K562 (cell line): ENCODE measurements around the gene IRF8. TPM values are rescaled to one million over a fixed set of nuclear protein-coding genes. Genes with fewer than 3 reads are reported as not detected.

ENCODE experiments used
- ATAC-seq: fragments of 200-7000 bp; cut with Tn5 transposase; 3 replicates; pipeline ENCODE4 v1.9.1; 2020; ENCODE audit warnings: moderate library complexity
- BruUV-seq: library from RNA; stranded (reverse); fragments of 400-500 nt; replicated peaks from 2 replicates; lab custom pipeline; 2021; lab: Mats Ljungman, UMichigan
- CTCF ChIA-PET: fragments of 300-600 bp; formaldehyde crosslinking; extraction: SDS; loops from one replicate; lab custom pipeline; 2021; ENCODE audit warnings: low intra/inter-chr PET ratio; lab: Yijun Ruan, JAX
- POLR2A ChIA-PET: fragments of 300-600, 350-650 bp; sonication (Branson Sonifier 250); formaldehyde crosslinking; extraction: SDS; loops from one replicate; lab custom pipeline; 2021; ENCODE audit warnings: antibody characterized with exemption, inconsistent platforms; lab: Yijun Ruan, JAX
- DNase-seq, 4 experiments: peaks; one replicate each; pipeline versions ENCODE4 v3.0.0 to v3.0.0-alpha.2; 2011 to 2018; ENCODE audit warnings: low spot score in 3 of 4, mixed read lengths in 3 of 4; ENCODE audit errors: extremely low read depth in 1 of 4
- FAIRE-seq: peaks from 2 replicates; lab custom pipeline; 2011; peaks lifted over from hg19 to GRCh38; lab: Jason Lieb, UNC
- H2AFZ ChIP-seq: 2 replicates; pipeline ENCODE4 v1.6.0; 2011; ENCODE audit warnings: low read depth, low read length, control low read depth, inconsistent platforms
- H3K27ac ChIP-seq: fragments of 200-600 bp; 3 replicates; pipeline ENCODE4 v1.8.0; 2011; ENCODE audit warnings: low read depth, mild to moderate bottlenecking, control low read depth, inconsistent platforms, low read length, moderate library complexity, mixed read lengths; ENCODE audit errors: extremely low read depth
- H3K27me3 ChIP-seq, 2 experiments: fragments of 300-600 bp in 1 of 2; 2 replicates in 1 of 2; 3 replicates in 1 of 2; pipeline versions ENCODE4 v1.6.0 to v1.8.0; 2011; ENCODE audit warnings: inconsistent platforms in 2 of 2, low read length in 2 of 2, mild to moderate bottlenecking in 1 of 2, mixed read lengths in 1 of 2, moderate library complexity in 1 of 2; ENCODE audit not compliant: control insufficient read depth in 2 of 2, insufficient read depth in 2 of 2
- H3K36me3 ChIP-seq: fragments of 300-600 bp; 3 replicates; pipeline ENCODE4 v1.8.0; 2011; ENCODE audit warnings: mild to moderate bottlenecking, low read length, inconsistent platforms; ENCODE audit not compliant: control insufficient read depth, insufficient read depth
- H3K4me1 ChIP-seq, 2 experiments: fragments of 200-600 bp in 1 of 2; replicated peaks in 1 of 2; 2 replicates in 1 of 2; 3 replicates in 1 of 2; pipeline versions ENCODE4 v1.5.1 to v1.8.0; 2011; ENCODE audit warnings: inconsistent platforms in 2 of 2, low read length in 2 of 2, mild to moderate bottlenecking in 1 of 2, mixed read lengths in 1 of 2, moderate library complexity in 1 of 2; ENCODE audit not compliant: control insufficient read depth in 2 of 2, insufficient read depth in 2 of 2
- H3K4me2 ChIP-seq: 2 replicates; pipeline ENCODE4 v1.6.1; 2011; ENCODE audit warnings: low read length, control low read depth, inconsistent platforms, mixed read lengths; ENCODE audit not compliant: insufficient read depth
- H3K4me3 ChIP-seq: fragments of 200-600 bp; sonication (generic), shearing (Covaris generic); 2 replicates; pipeline ENCODE4 v1.5.1; 2016; ENCODE audit warnings: control low read depth, inconsistent platforms
- H3K79me2 ChIP-seq: fragments of 200-600 bp; 3 replicates; pipeline ENCODE4 v1.8.0; 2011; ENCODE audit warnings: low read length, inconsistent platforms; ENCODE audit not compliant: control insufficient read depth, insufficient read depth
- H3K9ac ChIP-seq, 2 experiments: 2 replicates each; pipeline versions ENCODE4 v1.6.0 to v1.6.1; 2011; ENCODE audit warnings: low read depth in 2 of 2, low read length in 2 of 2, control low read depth in 1 of 2, inconsistent platforms in 1 of 2, mild to moderate bottlenecking in 1 of 2, mixed read lengths in 1 of 2; ENCODE audit not compliant: insufficient read depth in 1 of 2
- H3K9me1 ChIP-seq: one replicate; pipeline ENCODE4 v1.6.0; 2011; ENCODE audit warnings: inconsistent platforms, mild to moderate bottlenecking, low read length, moderate library complexity; ENCODE audit not compliant: control insufficient read depth, insufficient read depth
- H3K9me3 ChIP-seq: replicated peaks from 2 replicates; pipeline ENCODE4 v1.5.1; 2011; ENCODE audit warnings: low read depth, low read length, inconsistent platforms; ENCODE audit not compliant: control insufficient read depth, insufficient read depth
- H4K20me1 ChIP-seq: replicated peaks from 2 replicates; pipeline ENCODE4 v1.6.1; 2011; ENCODE audit warnings: low read length, inconsistent platforms, mixed read lengths; ENCODE audit not compliant: control insufficient read depth, insufficient read depth
- HDAC8 ChIP-seq: fragments of 450-650 bp; IDR thresholded peaks from 2 replicates; pipeline ENCODE4 v1.6.1; 2016; ENCODE audit warnings: mild to moderate bottlenecking, missing genetic modification characterization, moderate library complexity, missing compliant biosample characterization
- HINFP ChIP-seq: fragments of 450-650 bp; conservative IDR thresholded peaks from 2 replicates; pipeline ENCODE4 v1.6.1; 2016; ENCODE audit warnings: missing genetic modification characterization, low read depth, mild to moderate bottlenecking, control low read depth, missing compliant biosample characterization
- MYC ChIP-seq, 2 experiments: fragments of 250-450 bp in 1 of 2; sonication (Bioruptor Pico) in 1 of 2; IDR thresholded peaks; 2 replicates each; pipeline versions ENCODE4 v1.5.1 to v1.6.1; 2012 to 2021; ENCODE audit warnings: low read depth in 2 of 2, borderline replicate concordance in 1 of 2, improper control_type of control experiment in 1 of 2, low read length in 1 of 2, mild to moderate bottlenecking in 1 of 2, moderate library complexity in 1 of 2
- PYGO2 ChIP-seq: fragments of 450-650 bp; IDR thresholded peaks from 2 replicates; pipeline ENCODE4 v1.6.1; 2016; ENCODE audit warnings: mild to moderate bottlenecking, missing genetic modification characterization, moderate library complexity, missing compliant biosample characterization
- WGBS: fragments of 100-300 bp; shearing (Covaris generic); methylation state at CpG from one replicate; pipeline ENCODE4 v1.1.6; 2016; ENCODE audit warnings: low coverage, mixed read lengths; ENCODE audit not compliant: insufficient coverage; ENCODE audit errors: missing lambda C conversion rate; 5-methylcytosine and 5-hydroxymethylcytosine counted together
- in situ Hi-C: fragments of 300-500 bp; cut with MboI; formaldehyde crosslinking; loops from 4 replicates; pipeline ENCODE4 v1.15.0; 2018; ENCODE audit warnings: inconsistent platforms, mixed read lengths
- intact Hi-C: fragments of 100-400 bp; cut with micrococcal nuclease; formaldehyde crosslinking; loops from 2 replicates; pipeline ENCODE4 v1.14.2; 2022
- polyA plus RNA-seq, 8 experiments: library from polyadenylated mRNA; depleted of rRNA in 4 of 8; stranded (reverse) in 5 of 8; unstranded in 3 of 8; fragments of >200 nt; fragmentation: Nextera tagmentation in 2 of 8; fragmentation: Illumina TruSeq in 1 of 8; extraction: Ambion mirVana in 2 of 8; extraction: Trizol in 1 of 8; gene quantifications; 2 replicates each; pipeline versions ENCODE4 v1.2.1 to v1.2.3, GENCODE V29; 2011 to 2014; ENCODE audit warnings: inconsistent platforms in 1 of 8, missing spikeins in 1 of 8
- total RNA-seq, 7 experiments: library from RNA; depleted of rRNA in 6 of 7; stranded (reverse); fragments of >200 nt in 6 of 7; fragmentation: Illumina TruSeq in 2 of 7; extraction: Trizol in 2 of 7; gene quantifications; 2 replicates each; pipeline versions ENCODE4 v1.2.1 to v1.2.3, GENCODE V29; 2011 to 2021; ENCODE audit warnings: low replicate concordance in 1 of 7
- TF ChIP-seq, protein P1 (sequence below): fragments of 200-600 bp; sonication (generic); IDR thresholded peaks from one replicate; pipeline ENCODE4 v1.6.1; 2012; ENCODE audit warnings: mild to moderate bottlenecking, low read depth, low read length, inconsistent platforms

IRF8 gene
- total and polyA plus RNA-seq, 9 of the 15 experiments (the other 6 are each of a cell fraction or from before 2014, with no cell fraction given): 0.01 to 0.98 TPM; not detected in 7

DNA sequence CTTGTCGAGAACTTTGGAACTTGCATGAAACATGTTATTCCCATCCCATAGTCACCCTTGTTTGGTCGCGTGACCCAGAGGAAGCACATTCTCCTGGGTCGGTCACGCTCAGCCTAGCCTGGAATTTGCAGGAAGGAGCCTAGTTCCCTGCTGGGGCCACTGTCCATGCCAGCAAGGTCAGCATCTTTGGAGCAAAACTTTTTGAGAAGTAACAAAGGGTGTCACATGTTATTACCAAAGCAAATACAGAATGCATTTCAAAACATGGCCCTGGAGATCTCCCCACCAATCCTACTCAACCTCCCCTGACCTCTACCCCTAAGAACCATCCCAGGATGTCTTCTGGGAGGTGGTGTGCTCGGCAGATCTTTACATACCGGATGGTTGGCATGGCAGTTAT, 26.2 kb upstream of the IRF8 start:
- Histone ChIP-seq H3K27ac (no peak overlapping the region), H4K20me1 (no peaks in the 10 kb centered on the region), H3K9me1 (no peaks in the 10 kb centered on the region), H3K36me3 (no peaks in the 10 kb centered on the region), H2AFZ (no peak overlapping the region), H3K79me2 (no peaks in the 10 kb centered on the region), H3K9ac (no peak overlapping the region), H3K4me2 (no peak overlapping the region), H3K27me3 (peaks cover 6 to 20% of the 10 kb centered on the region in 2 experiments; a peak in 4 of 5 replicates), H3K9me3 (no peaks in the 10 kb centered on the region), H3K4me3 (no peak overlapping the region), H3K4me1 (no peaks in the 10 kb centered on the region)
- no peak for ATAC-seq
- POLR2A ChIA-PET: interaction anchor here (1.0 kb wide), 1 partner anchor 127 kb away, joined by 3 read pairs; no protein-coding TSS in a partner anchor
- in situ Hi-C loops (no loop called here), intact Hi-C loops (no loop called here)
- 1% methylated on average over 7 of the region's 7 CpGs for WGBS
- FAIRE-seq: no peak
- CTCF ChIA-PET: no interaction called here
- DNase-seq: no peak
- no TSS peak for BruUV-seq
- TF ChIP-seq HINFP (tag): no peak
- TF ChIP-seq MYC (IDR thresholded peaks at IDR 0.05; ENCODE audit: low read depth, low read length): no peak
- TF ChIP-seq MYC (CRISPR knock-in tag; IDR thresholded peaks at IDR 0.05; ENCODE audit: borderline replicate concordance, low read depth): no peak
- no peak for TF ChIP-seq HDAC8 (tag)
- TF ChIP-seq PYGO2 (tag): no peak
- TF ChIP-seq, protein P1, sequence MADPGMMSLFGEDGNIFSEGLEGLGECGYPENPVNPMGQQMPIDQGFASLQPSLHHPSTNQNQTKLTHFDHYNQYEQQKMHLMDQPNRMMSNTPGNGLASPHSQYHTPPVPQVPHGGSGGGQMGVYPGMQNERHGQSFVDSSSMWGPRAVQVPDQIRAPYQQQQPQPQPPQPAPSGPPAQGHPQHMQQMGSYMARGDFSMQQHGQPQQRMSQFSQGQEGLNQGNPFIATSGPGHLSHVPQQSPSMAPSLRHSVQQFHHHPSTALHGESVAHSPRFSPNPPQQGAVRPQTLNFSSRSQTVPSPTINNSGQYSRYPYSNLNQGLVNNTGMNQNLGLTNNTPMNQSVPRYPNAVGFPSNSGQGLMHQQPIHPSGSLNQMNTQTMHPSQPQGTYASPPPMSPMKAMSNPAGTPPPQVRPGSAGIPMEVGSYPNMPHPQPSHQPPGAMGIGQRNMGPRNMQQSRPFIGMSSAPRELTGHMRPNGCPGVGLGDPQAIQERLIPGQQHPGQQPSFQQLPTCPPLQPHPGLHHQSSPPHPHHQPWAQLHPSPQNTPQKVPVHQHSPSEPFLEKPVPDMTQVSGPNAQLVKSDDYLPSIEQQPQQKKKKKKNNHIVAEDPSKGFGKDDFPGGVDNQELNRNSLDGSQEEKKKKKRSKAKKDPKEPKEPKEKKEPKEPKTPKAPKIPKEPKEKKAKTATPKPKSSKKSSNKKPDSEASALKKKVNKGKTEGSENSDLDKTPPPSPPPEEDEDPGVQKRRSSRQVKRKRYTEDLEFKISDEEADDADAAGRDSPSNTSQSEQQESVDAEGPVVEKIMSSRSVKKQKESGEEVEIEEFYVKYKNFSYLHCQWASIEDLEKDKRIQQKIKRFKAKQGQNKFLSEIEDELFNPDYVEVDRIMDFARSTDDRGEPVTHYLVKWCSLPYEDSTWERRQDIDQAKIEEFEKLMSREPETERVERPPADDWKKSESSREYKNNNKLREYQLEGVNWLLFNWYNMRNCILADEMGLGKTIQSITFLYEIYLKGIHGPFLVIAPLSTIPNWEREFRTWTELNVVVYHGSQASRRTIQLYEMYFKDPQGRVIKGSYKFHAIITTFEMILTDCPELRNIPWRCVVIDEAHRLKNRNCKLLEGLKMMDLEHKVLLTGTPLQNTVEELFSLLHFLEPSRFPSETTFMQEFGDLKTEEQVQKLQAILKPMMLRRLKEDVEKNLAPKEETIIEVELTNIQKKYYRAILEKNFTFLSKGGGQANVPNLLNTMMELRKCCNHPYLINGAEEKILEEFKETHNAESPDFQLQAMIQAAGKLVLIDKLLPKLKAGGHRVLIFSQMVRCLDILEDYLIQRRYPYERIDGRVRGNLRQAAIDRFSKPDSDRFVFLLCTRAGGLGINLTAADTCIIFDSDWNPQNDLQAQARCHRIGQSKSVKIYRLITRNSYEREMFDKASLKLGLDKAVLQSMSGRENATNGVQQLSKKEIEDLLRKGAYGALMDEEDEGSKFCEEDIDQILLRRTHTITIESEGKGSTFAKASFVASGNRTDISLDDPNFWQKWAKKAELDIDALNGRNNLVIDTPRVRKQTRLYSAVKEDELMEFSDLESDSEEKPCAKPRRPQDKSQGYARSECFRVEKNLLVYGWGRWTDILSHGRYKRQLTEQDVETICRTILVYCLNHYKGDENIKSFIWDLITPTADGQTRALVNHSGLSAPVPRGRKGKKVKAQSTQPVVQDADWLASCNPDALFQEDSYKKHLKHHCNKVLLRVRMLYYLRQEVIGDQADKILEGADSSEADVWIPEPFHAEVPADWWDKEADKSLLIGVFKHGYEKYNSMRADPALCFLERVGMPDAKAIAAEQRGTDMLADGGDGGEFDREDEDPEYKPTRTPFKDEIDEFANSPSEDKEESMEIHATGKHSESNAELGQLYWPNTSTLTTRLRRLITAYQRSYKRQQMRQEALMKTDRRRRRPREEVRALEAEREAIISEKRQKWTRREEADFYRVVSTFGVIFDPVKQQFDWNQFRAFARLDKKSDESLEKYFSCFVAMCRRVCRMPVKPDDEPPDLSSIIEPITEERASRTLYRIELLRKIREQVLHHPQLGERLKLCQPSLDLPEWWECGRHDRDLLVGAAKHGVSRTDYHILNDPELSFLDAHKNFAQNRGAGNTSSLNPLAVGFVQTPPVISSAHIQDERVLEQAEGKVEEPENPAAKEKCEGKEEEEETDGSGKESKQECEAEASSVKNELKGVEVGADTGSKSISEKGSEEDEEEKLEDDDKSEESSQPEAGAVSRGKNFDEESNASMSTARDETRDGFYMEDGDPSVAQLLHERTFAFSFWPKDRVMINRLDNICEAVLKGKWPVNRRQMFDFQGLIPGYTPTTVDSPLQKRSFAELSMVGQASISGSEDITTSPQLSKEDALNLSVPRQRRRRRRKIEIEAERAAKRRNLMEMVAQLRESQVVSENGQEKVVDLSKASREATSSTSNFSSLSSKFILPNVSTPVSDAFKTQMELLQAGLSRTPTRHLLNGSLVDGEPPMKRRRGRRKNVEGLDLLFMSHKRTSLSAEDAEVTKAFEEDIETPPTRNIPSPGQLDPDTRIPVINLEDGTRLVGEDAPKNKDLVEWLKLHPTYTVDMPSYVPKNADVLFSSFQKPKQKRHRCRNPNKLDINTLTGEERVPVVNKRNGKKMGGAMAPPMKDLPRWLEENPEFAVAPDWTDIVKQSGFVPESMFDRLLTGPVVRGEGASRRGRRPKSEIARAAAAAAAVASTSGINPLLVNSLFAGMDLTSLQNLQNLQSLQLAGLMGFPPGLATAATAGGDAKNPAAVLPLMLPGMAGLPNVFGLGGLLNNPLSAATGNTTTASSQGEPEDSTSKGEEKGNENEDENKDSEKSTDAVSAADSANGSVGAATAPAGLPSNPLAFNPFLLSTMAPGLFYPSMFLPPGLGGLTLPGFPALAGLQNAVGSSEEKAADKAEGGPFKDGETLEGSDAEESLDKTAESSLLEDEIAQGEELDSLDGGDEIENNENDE: no peak
